ENCODE results near the gene SNAP91. TPM values are rescaled to one million over a fixed set of nuclear protein-coding genes. Genes with fewer than 3 reads are reported as not detected.

SNAP91 gene
- total and polyA plus RNA-seq, 2 donors (not counting 3 experiments of a cell fraction or from before 2014, with no cell fraction given), result 1.3 to 1.5 TPM

DNA sequence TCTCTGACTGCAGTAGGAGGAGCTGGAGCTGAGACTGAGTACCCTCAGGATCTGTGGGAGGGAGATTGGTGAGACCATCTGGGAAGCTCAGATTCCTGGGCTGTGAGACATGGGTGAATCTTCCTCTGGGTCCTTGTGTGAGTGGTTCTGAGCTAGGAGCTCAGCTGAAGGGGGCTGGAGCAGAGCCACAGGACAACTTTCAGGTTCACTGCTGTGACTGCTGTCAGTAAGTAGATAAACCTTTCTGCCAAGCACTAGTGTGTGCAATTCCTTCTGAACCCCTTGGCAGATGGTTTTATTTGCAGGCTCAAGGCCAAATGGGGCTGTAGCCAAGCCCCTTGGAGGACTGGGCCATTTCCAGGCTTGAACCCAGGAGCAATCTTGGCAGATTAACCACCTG is 49.6 kb upstream of the SNAP91 start:
- FAIRE-seq (no peak), DNase-seq (ENCODE audit: low read depth, low spot score) (no peak)
- TF ChIP-seq, protein P1, sequence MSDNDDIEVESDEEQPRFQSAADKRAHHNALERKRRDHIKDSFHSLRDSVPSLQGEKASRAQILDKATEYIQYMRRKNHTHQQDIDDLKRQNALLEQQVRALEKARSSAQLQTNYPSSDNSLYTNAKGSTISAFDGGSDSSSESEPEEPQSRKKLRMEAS (IDR thresholded peaks at IDR 0.05; ENCODE audit: insufficient read depth, insufficient read length), result no peak
- TF ChIP-seq GATA2 (IDR thresholded peaks at IDR 0.05; ENCODE audit: insufficient read depth, insufficient read length, low read depth, low read length) (no peak), JUN (IDR thresholded peaks at IDR 0.05; ENCODE audit: borderline replicate concordance, insufficient read depth, insufficient read length, low read depth) (no peak), CTCF (IDR thresholded peaks at IDR 0.05; ENCODE audit: extremely low read depth in 1 of 2, insufficient read depth in 1 of 2, low read depth in 1 of 2, low read length in 2 of 2) (no peak), EZH2 (IDR thresholded peaks at IDR 0.05; ENCODE audit: borderline replicate concordance, low read depth, low read length, severe bottlenecking) (no peak), FOS (IDR thresholded peaks at IDR 0.05; ENCODE audit: borderline replicate concordance, insufficient read depth, low read length) (no peak), POLR2AphosphoS5 (IDR thresholded peaks at IDR 0.05; ENCODE audit: insufficient read depth, low read depth, low read length) (no peak)
- Histone ChIP-seq H3K4me2 (ENCODE audit: insufficient read depth, low read length) (no peak overlapping the region), H3K9me1 (replicated peaks; ENCODE audit: control insufficient read depth, extremely low read depth, insufficient read depth, low read length) (no peaks in the 10 kb centered on the region), H3K9me3 (replicated peaks; ENCODE audit: control insufficient read depth, insufficient read depth, low read length) (no peaks in the 10 kb centered on the region), H3K79me2 (ENCODE audit: control insufficient read depth, insufficient read depth, low read length) (no peaks in the 10 kb centered on the region), H3K4me1 (ENCODE audit: control insufficient read depth, extremely low read depth, insufficient read depth, low read length) (no peaks in the 10 kb centered on the region), H3K9ac (replicated peaks; ENCODE audit: extremely low read depth, insufficient read depth, low read length) (no peak overlapping the region), H3K4me3 (replicated peaks in 1 of 3; ENCODE audit: insufficient read depth in 1 of 3, low read depth in 1 of 3, low read length in 3 of 3) (no peak overlapping the region), H3K27ac (ENCODE audit: insufficient read depth, low read depth, low read length) (no peak overlapping the region), H2AFZ (ENCODE audit: low read depth, low read length) (no peak overlapping the region), H4K20me1 (replicated peaks; ENCODE audit: control insufficient read depth, extremely low read depth, insufficient read depth, low read length) (no peaks in the 10 kb centered on the region), H3K27me3 (ENCODE audit: control insufficient read depth in 2 of 2, insufficient read depth in 2 of 2, low read length in 2 of 2) (peaks cover 0 to 3% of the 10 kb centered on the region in 2 experiments), H3K36me3 (ENCODE audit: control insufficient read depth in 2 of 2, extremely low read depth in 1 of 2, insufficient read depth in 2 of 2, low read length in 2 of 2) (no peaks in the 10 kb centered on the region)
- CTCF ChIA-PET, result no interaction called here
- POLR2A ChIA-PET, result no interaction called here
- BruUV-seq (replicated peaks), result no TSS peak
- dilution Hi-C loops (cut with MboI; ENCODE audit: extremely low pct_ligation_motif_present, low sequenced_read_pairs), result no loop called here
- intact Hi-C loops (cut with micrococcal nuclease), result no loop called here
